ENCODE results near the gene TSC22D2.
A peak's percentile ranks its signal among the peaks of the same experiment; 100 is the strongest.
"Not testable (repeated sequence)": the region's sequence is repeated elsewhere in the genome, so short reads cannot be mapped to it uniquely, and the experiment has no call there.

Gene TSC22D2

DNA sequence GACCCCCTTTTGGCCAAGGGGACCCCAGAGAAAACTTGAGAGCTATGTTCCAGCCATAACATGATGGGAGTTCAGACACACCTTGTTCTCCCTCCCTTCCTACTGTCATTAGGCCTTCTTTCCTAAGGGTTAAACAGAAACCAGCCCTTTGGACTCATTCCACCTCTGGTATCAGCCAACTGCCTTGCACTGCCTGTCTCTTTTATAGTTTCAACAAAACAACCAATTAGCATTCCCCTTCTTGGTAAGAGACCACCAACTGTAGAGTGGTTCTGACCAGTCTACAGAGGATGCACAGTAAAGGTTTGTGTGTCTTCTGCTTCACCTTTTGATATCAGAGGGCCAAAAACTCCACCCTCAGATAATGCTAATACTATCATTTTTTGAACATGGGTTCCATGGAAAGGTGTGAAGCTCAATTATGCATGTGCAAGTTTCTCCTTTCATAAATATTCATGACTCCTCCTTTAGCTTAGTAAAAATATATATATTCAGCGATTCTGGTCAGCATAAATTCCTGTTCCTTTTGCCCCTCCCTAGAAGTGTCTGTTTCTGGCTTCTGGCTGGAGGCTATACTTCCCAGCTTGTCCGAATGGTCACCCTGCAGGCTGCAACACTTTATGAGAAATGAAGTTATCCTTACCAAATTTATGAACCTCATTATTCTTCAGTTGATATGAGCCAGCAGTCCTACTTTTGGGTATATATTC is 82.3 kb downstream of the TSC22D2 start:
- no peak for DNase-seq

GRCh38 chr3:150494411-150494977 is 86.4 kb downstream of the TSC22D2 start:
- DNase-seq = no peak

DNA sequence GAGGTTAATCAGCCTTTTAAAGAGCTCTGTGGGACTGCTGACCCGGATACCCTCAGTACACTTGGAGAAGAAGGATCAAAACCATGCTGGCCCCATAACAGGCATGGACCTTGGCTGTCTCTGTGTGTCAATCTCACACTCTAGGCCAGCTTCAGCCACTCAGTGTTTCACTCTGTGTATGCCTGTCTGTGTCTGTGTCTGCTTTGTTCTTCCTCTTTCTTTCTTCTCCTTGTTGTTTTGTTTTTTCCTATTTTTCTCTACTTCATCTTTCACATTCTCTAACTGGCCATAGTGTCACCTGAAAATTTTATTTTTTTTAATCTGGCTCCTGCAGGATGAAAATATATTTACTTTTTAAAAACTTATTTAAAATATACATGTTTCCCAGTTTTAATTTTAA is 87.1 kb downstream of the TSC22D2 start:
- no peak for DNase-seq

- DNase-seq = peak in 2 of 5 experiments; percentile 7 to 41
Measured at GRCh38 chr3:150495563-150496168, 87.6 kb downstream of the TSC22D2 start.

GRCh38 chr3:150497956-150498355 is 89.9 kb downstream of the TSC22D2 start:
- DNase-seq = no peak

DNA sequence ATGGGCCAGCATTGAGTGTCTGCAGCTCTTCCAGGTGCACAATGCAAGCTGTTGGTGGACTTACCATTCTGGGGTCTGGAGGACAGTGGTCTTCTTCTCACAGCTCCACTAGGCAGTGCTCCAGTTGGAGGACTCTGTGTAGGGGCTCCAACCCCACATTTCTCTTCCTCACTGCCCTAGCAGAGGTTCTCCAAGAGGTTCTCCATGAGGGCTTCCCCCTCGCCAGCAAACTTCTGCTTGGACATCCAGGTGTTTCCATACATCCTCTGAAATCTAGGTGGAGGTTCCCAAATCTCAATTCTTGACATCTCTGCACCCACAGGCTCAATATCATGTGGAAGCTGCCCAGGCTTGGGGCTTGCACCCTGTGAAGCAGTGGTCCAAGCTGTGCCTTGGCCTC is 92.9 kb downstream of the TSC22D2 start:
- DNase-seq = not testable (repeated sequence)

- no peak for DNase-seq
Measured at GRCh38 chr3:150503402-150504099, 95.5 kb downstream of the TSC22D2 start.

DNA sequence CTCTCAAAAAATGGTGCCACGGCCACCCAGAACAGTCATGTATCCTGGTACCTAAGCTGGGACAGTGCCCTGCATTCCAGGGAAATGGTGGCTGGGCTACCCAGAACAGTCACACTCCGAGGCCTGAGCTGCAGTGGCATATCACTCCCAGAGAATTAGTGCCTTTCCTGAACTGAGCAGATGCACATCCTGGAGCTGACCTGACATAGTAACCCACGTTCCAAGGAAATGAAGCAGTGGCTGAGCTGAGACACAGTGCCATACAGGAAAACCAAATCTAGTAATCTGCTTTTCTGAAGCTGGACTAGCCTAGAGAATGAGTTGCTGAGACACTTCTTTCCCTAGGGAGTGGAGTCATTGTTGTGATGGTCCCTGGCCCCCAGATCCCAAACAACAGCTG is 96.4 kb downstream of the TSC22D2 start:
- DNase-seq = no peak

DNA sequence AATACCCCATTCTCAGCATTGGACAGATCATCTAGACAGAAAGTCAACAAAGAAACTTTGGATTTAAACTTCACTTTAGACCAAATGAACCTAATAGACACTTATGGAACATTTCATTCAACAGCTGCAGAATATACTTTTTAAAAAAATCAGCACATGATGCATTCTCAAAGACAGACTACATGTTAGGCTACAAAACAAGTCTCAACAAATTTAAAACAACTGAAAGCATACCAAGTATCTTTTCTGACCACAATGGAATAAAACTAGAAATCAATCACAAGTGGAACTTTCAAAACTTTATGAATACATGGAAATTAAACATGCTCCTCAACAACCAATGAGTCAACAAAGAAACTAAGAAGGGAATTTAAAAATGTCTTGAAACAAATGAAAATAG is 100.3 kb downstream of the TSC22D2 start:
- DNase-seq = no peak

- DNase-seq = no peak
Measured at GRCh38 chr3:150509780-150510179, 101.7 kb downstream of the TSC22D2 start.

- no peak for DNase-seq
Measured at GRCh38 chr3:150511122-150511821, 103.2 kb downstream of the TSC22D2 start.

GRCh38 chr3:150515210-150515609 is 107.1 kb downstream of the TSC22D2 start:
- peak in 1 of 5 experiments; percentile 17 for DNase-seq
